Measurements from ENCODE around the gene RAI1. TPM values are rescaled to one million over a fixed set of nuclear protein-coding genes. Genes with fewer than 3 reads are reported as not detected.

The RAI1 gene
- total and polyA plus RNA-seq, 2 of the 13 experiments (the other 11 are each of a cell fraction or from before 2014, with no cell fraction given), result 3.4 to 5.2 TPM

DNA sequence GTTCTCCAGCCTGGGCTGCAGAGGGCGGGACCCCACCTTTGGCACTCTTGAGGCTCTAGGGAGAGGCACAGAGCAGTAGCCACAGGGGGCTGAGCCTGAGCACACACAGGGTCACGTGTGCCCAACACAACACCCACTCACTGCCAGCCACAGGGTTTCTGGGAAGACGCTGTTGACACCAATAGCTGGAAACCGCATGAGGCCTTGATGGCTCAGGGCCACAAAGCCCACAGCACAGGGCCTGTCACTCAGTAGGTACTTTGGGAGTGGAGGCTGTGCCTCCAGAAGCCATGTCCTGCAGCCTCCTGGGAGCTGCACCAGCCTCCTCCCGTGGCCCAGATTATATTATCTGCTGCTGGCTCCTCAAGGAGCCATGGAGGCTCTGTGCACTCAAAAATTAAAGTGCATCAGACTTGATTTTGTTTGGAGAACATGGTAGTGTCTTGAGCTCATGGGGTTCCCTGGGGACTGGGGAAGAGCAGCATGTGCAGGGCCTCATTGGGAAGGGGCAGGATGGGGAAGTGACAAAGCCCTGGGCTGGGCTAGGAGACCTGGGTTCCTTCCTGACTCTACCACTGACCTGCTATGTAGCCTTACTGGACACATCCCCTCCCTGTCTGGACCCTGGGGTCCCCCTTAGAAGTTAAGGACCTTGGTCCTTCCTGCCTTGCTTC is 168.0 kb downstream of the RAI1 start (continued):
- TF ChIP-seq FOXK1 (CRISPR knock-in tag; IDR thresholded peaks at IDR 0.05; ENCODE audit: borderline replicate concordance, low read depth), result peak; percentile 80; the same call in 1 of the 2 replicates
- TF ChIP-seq THAP11 (CRISPR knock-in tag; IDR thresholded peaks at IDR 0.05), result 0 out of 2 replicates have a peak, but pooled peaks have one; percentile 17
- no peak for TF ChIP-seq ZSCAN25 (CRISPR knock-in tag; IDR thresholded peaks at IDR 0.05)
- no peak for TF ChIP-seq SRF (IDR thresholded peaks at IDR 0.05; ENCODE audit: low read depth, low read length)
- TF ChIP-seq ZNF644 (CRISPR knock-in tag; IDR thresholded peaks at IDR 0.05; ENCODE audit: low read depth), result peak; percentile 76; the same call in 1 of the 2 replicates
- TF ChIP-seq FOXO1 (CRISPR knock-in tag; IDR thresholded peaks at IDR 0.05), result peak; percentile 74
- TF ChIP-seq ZNF768 (CRISPR knock-in tag; IDR thresholded peaks at IDR 0.05), result peak; percentile 65
- TF ChIP-seq FOXA3 (CRISPR knock-in tag; IDR thresholded peaks at IDR 0.05), result peak; percentile 82
- TF ChIP-seq, protein P1, sequence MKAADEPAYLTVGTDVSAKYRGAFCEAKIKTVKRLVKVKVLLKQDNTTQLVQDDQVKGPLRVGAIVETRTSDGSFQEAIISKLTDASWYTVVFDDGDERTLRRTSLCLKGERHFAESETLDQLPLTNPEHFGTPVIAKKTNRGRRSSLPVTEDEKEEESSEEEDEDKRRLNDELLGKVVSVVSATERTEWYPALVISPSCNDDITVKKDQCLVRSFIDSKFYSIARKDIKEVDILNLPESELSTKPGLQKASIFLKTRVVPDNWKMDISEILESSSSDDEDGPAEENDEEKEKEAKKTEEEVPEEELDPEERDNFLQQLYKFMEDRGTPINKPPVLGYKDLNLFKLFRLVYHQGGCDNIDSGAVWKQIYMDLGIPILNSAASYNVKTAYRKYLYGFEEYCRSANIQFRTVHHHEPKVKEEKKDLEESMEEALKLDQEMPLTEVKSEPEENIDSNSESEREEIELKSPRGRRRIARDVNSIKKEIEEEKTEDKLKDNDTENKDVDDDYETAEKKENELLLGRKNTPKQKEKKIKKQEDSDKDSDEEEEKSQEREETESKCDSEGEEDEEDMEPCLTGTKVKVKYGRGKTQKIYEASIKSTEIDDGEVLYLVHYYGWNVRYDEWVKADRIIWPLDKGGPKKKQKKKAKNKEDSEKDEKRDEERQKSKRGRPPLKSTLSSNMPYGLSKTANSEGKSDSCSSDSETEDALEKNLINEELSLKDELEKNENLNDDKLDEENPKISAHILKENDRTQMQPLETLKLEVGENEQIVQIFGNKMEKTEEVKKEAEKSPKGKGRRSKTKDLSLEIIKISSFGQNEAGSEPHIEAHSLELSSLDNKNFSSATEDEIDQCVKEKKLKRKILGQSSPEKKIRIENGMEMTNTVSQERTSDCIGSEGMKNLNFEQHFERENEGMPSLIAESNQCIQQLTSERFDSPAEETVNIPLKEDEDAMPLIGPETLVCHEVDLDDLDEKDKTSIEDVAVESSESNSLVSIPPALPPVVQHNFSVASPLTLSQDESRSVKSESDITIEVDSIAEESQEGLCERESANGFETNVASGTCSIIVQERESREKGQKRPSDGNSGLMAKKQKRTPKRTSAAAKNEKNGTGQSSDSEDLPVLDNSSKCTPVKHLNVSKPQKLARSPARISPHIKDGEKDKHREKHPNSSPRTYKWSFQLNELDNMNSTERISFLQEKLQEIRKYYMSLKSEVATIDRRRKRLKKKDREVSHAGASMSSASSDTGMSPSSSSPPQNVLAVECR (CRISPR knock-in tag; IDR thresholded peaks at IDR 0.05; ENCODE audit: borderline replicate concordance), result peak; percentile 50; the same call in 1 of the 2 replicates
- TF ChIP-seq, protein P2, sequence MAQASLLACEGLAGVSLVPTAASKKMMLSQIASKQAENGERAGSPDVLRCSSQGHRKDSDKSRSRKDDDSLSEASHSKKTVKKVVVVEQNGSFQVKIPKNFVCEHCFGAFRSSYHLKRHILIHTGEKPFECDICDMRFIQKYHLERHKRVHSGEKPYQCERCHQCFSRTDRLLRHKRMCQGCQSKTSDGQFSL (CRISPR knock-in tag; IDR thresholded peaks at IDR 0.05), result no peak
- no peak for TF ChIP-seq SOX13 (IDR thresholded peaks at IDR 0.05)
- peak in 1 of 2 experiments; percentile 57; a peak in 1 of 4 replicates for TF ChIP-seq SOX13 (CRISPR knock-in tag; conservative IDR thresholded peaks at IDR 0.05 in 1 of 2, IDR thresholded peaks at IDR 0.05 in 1 of 2)
- TF ChIP-seq CHCHD3 (CRISPR knock-in tag; IDR thresholded peaks at IDR 0.05), result no peak
- 0 out of 2 replicates have a peak, but pooled peaks have one; percentile 20 for TF ChIP-seq HOXA3 (CRISPR knock-in tag; IDR thresholded peaks at IDR 0.05)
- peak; percentile 70; the same call in 1 of the 2 replicates for TF ChIP-seq ZNF614 (CRISPR knock-in tag; IDR thresholded peaks at IDR 0.05; ENCODE audit: borderline replicate concordance)
- TF ChIP-seq MED1 (CRISPR knock-in tag; IDR thresholded peaks at IDR 0.05), result peak; percentile 65
- peak; percentile 60; the same call in 1 of the 2 replicates for TF ChIP-seq ZBTB7B (CRISPR knock-in tag; IDR thresholded peaks at IDR 0.05)
- peak; percentile 23; the same call in 1 of the 2 replicates for TF ChIP-seq MIER3 (CRISPR knock-in tag; IDR thresholded peaks at IDR 0.05; ENCODE audit: borderline replicate concordance)

Measured in HepG2 (cell line).